Raji (cell line): ENCODE results near the gene CD52.

Experiments used
- POLR2A ChIP-seq: IDR thresholded peaks from 2 replicates; pipeline ENCODE4 v1.6.1; 2011; ENCODE audit warnings: low read depth, low read length, control low read depth; ENCODE audit not compliant: insufficient read depth

Gene CD52

GRCh38 chr1:26307363-26307781, 10.4 kb upstream of the CD52 start:
- TF ChIP-seq POLR2A = peak; percentile 56

- no peak for TF ChIP-seq POLR2A
These were observed 3.3 kb upstream of the CD52 start for GRCh38 chr1:26314501-26314900.

GRCh38 chr1:26315874-26316850, 1.6 kb upstream of the CD52 start:
- TF ChIP-seq POLR2A = peak; percentile 17; the same call in 1 of the 2 replicates

- TF ChIP-seq POLR2A = no peak
These were observed 612 bp upstream of the CD52 start for GRCh38 chr1:26317146-26317545.

- no peak for TF ChIP-seq POLR2A
These were observed 743 bp downstream of the CD52 start for GRCh38 chr1:26318338-26319064.

- no peak; the same call in 1 of the 2 replicates for TF ChIP-seq POLR2A
These were observed 3.1 kb downstream of the CD52 start for GRCh38 chr1:26320896-26321295.

GRCh38 chr1:26321315-26322041, 3.7 kb downstream of the CD52 start:
- peak; percentile 24 for TF ChIP-seq POLR2A

- no peak; the same call in 1 of the 2 replicates for TF ChIP-seq POLR2A
These were observed 4.2 kb downstream of the CD52 start for GRCh38 chr1:26322042-26322331.

- TF ChIP-seq POLR2A = no peak
These were observed 5.6 kb downstream of the CD52 start for GRCh38 chr1:26323382-26323781.

- no peak for TF ChIP-seq POLR2A
These were observed 6.8 kb downstream of the CD52 start for GRCh38 chr1:26324550-26324949.

GRCh38 chr1:26327956-26328362, 10.2 kb downstream of the CD52 start:
- TF ChIP-seq POLR2A = no peak

GRCh38 chr1:26328597-26328996, 10.8 kb downstream of the CD52 start:
- TF ChIP-seq POLR2A = no peak

- TF ChIP-seq POLR2A = no peak
These were observed 12.5 kb downstream of the CD52 start for GRCh38 chr1:26330276-26330675.

- no peak for TF ChIP-seq POLR2A
These were observed 18.2 kb downstream of the CD52 start for GRCh38 chr1:26335774-26336476.
